Muscle layer of duodenum (tissue), 2 donors: ENCODE data around the gene PPFIA1.

Source experiments
- H3K27ac ChIP-seq: one replicate; pipeline ENCODE4 v1.7.0; 2013; ENCODE audit warnings: mild to moderate bottlenecking, low read length
- H3K27me3 ChIP-seq: one replicate; pipeline ENCODE4 v1.7.0; 2013; ENCODE audit warnings: low read depth, mild to moderate bottlenecking, control low read depth, low read length
- H3K36me3 ChIP-seq, 2 donors: one replicate each; pipeline ENCODE4 v1.7.0; 2013; ENCODE audit warnings: low read length in 2 of 2, control low read depth in 1 of 2, mild to moderate bottlenecking in 1 of 2; ENCODE audit not compliant: insufficient read depth in 2 of 2, control insufficient read depth in 1 of 2
- H3K4me1 ChIP-seq, 2 donors: one replicate each; pipeline ENCODE4 v1.7.0; 2013; ENCODE audit warnings: low read length in 2 of 2, mild to moderate bottlenecking in 2 of 2, control low read depth in 1 of 2, moderate library complexity in 1 of 2; ENCODE audit not compliant: insufficient read depth in 2 of 2, control insufficient read depth in 1 of 2
- H3K4me3 ChIP-seq, 2 donors: one replicate each; pipeline ENCODE4 v1.7.0; 2013; ENCODE audit warnings: low read length in 2 of 2, low read depth in 1 of 2, mild to moderate bottlenecking in 1 of 2
- H3K9me3 ChIP-seq, 2 donors: one replicate each; pipeline ENCODE4 v1.7.0; 2013; ENCODE audit warnings: low read length in 2 of 2, control low read depth in 1 of 2, mild to moderate bottlenecking in 1 of 2; ENCODE audit not compliant: control insufficient read depth in 1 of 2
- donor health status: healthy.

The PPFIA1 gene

DNA sequence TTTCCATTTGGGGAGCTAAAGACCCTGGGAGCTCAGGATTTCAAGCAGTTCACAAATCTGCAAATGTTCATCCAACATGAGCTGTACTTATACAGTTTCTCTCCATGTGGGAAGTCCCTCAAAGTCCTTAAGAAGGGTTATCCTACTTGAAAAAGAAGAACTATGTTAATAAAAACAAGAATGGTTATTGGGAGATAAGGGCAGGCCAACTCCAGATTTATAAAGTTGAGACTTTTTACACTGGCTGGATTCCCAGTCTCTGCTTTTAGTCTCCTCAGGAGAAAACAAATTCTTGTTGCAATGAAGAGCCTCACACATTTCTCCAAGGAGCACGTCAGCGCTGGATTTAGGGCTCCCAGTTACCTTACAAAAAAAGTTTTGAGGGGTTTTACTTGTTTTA, 93.7 kb downstream of the PPFIA1 start:
- Histone ChIP-seq H3K27me3 (no peaks in the 10 kb centered on the region), H3K4me3 (no peak overlapping the region), H3K4me1 (no peaks in the 10 kb centered on the region), H3K36me3 (peaks cover 36 to 61% of the 10 kb centered on the region in 2 donors), H3K27ac (no peak overlapping the region), H3K9me3 (no peaks in the 10 kb centered on the region)

DNA sequence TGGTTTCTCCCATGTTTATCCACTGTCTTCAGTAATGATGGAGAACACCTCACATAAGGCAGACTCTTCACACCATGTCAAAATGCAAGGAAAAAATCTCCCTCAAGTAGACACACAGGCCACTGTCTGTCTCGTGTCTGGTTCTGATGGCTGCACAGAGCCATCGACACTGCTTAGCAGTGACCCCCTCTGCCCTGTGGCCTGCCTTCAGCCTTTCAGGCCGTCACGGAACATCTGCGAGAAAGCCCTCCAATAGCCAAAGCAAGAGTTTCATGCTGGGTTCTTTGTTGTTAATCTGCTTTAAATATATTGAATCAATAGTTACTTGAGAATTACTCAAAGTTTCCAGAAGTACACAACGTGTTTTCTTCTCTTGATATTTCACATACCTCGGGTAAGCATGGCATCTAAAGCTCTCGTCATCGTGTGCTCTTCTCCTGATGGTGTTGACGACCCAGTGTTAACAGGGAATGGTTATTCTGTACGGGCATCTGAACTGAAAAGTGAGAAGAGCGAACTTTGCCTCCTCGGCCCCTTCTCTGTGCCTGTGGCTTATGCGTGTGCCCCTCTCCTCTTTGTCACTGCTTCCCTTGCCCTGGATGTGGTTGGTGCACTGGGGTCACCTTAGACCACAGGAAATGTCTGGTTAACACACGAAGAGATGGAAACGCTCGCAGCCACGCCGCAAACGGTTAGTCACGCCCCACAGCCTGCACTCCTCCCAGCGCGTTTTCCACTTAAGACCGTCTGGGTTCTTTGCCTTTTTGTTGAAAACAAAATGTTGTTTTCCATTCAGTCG, 94.5 kb downstream of the PPFIA1 start:
- Histone ChIP-seq H3K4me3 (no peak overlapping the region), H3K4me1 (no peaks in the 10 kb centered on the region), H3K27me3 (no peaks in the 10 kb centered on the region), H3K9me3 (no peaks in the 10 kb centered on the region), H3K27ac (no peak overlapping the region), H3K36me3 (peaks cover 36 to 54% of the 10 kb centered on the region in 2 donors)

DNA sequence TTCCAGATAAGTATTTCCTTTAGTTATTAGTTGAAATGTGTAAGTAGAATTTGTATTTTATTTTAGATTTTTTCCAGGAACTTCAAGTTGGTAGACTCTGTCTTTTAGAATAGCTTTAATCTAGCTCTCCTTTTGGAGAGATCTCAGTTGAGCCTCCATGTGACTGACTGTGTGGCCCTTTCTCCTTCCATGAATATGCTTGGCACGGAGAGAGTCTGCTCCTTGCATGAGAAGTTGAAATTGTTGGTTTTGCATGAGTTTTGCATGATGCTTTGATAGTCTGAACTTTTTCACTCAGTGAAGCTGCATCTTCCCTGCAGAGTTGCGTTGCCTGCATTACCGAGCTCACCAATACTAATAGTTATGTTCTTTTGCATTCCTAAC, 95.0 kb downstream of the PPFIA1 start:
- no peaks in the 10 kb centered on the region for H3K27me3 ChIP-seq
- H3K4me1 ChIP-seq: no peaks in the 10 kb centered on the region
- H3K4me3 ChIP-seq: no peak overlapping the region
- peaks cover 36 to 54% of the 10 kb centered on the region in 2 donors for H3K36me3 ChIP-seq
- no peaks in the 10 kb centered on the region for H3K9me3 ChIP-seq
- H3K27ac ChIP-seq: no peak overlapping the region

DNA sequence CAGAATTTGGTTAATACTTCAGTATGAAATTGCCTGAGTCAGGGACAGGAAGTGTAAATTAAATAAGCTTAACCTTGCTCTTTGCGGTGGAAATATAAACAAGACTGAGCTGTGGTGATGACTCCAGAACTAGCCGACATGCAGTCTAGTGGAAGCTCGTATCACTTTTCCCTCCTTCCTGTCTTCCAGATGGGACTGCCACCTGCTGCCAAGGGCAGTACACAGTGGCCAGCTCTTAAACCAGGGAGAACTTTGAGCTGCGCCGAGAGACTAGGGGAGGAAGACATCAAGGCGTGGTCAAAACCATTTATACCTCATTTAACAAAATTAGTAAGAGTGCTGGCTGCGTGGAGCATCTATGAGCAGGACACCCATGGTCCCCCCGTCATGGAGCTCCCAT, 96.6 kb downstream of the PPFIA1 start:
- Histone ChIP-seq H3K27ac (no peak overlapping the region), H3K27me3 (no peaks in the 10 kb centered on the region), H3K4me3 (no peak overlapping the region), H3K9me3 (no peaks in the 10 kb centered on the region), H3K4me1 (no peaks in the 10 kb centered on the region), H3K36me3 (peaks cover 34 to 46% of the 10 kb centered on the region in 2 donors)

DNA sequence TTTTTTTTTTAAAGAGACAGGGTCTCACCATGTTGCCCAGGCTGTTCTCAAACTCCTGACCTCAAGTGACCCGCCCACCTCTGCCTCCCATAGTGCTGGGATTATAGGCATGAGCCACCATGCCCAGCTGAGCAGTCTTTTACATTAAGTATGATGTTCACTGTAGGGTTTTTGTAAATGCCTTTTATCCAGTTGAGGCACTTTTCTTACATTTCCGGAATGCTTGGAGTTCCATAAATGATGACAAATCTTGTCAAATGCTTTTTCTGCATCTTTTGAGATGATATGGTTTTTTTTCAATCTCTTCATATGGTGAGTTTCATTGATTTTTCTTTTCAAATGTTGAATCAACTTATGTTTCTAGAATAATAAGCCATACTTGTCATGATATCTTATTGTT, 98.5 kb downstream of the PPFIA1 start:
- Histone ChIP-seq H3K36me3 (peaks cover 39 to 48% of the 10 kb centered on the region in 2 donors), H3K27ac (no peak overlapping the region), H3K27me3 (no peaks in the 10 kb centered on the region), H3K9me3 (no peaks in the 10 kb centered on the region), H3K4me1 (no peaks in the 10 kb centered on the region), H3K4me3 (no peak overlapping the region)

DNA sequence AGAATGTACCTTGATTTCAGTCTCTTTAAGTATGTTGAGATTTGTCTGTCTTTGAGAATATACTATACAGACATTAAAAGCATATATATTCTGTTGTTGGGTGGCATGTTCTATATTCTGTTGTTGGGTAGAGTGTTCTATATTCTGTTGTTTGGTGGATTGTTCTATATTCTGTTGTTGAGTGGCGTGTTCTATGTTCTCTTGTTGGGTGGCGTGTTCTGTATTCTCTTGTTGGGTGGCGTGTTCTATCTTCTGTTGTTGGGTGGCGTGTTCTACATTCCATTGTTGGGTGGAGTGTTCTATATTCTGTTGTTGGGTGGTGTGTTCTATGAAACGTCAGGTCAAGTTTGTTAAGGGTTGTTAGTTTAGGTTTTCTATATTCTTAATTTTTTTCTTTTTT, 100.8 kb downstream of the PPFIA1 start:
- Histone ChIP-seq H3K27me3 (no peaks in the 10 kb centered on the region), H3K36me3 (peaks cover 33 to 46% of the 10 kb centered on the region in 2 donors), H3K4me3 (no peak overlapping the region), H3K4me1 (no peaks in the 10 kb centered on the region), H3K27ac (no peak overlapping the region), H3K9me3 (no peaks in the 10 kb centered on the region)

DNA sequence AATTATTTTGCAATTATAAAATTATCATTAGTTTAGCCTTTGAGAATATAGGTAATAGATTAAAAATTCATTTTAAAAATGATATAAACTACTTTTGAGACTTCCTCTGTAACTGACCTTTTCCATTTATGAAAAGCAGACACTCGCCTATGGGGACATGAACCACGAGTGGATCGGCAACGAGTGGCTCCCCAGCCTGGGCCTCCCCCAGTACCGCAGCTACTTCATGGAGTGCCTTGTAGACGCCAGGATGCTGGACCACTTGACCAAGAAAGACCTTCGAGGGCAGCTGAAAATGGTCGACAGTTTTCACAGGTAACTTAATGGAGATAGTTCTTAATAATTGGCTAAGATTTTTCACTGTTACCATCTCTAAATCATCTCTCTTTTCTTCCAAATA, 101.6 kb downstream of the PPFIA1 start:
- Histone ChIP-seq H3K27me3 (no peaks in the 10 kb centered on the region), H3K9me3 (no peaks in the 10 kb centered on the region), H3K27ac (no peak overlapping the region), H3K4me3 (no peak overlapping the region), H3K4me1 (no peaks in the 10 kb centered on the region), H3K36me3 (peaks cover 29 to 50% of the 10 kb centered on the region in 2 donors)

DNA sequence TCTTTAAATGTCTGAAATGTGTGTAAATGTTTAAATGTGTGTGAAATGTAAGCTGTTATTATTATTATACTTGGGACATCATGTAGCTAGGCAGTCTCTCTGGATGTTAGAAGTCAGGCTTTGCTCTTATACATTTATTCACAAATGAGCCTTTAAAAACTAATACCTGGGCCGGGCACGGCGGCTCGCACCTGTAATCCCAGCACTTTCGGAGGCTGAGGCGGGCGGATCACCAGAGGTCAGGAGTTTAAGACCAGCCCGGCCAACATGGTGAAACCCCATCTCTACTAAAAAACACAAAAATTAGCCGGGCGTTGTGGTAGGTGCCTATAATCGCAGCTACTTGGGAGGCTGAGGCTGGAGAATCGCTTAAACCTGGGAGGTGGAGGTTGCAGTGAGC, 106.1 kb downstream of the PPFIA1 start:
- Histone ChIP-seq H3K27me3 (no peaks in the 10 kb centered on the region), H3K4me1 (peaks cover 0 to 2% of the 10 kb centered on the region in 2 donors), H3K27ac (no peak overlapping the region), H3K9me3 (no peaks in the 10 kb centered on the region), H3K36me3 (peaks cover 37 to 66% of the 10 kb centered on the region in 2 donors), H3K4me3 (no peak overlapping the region)

DNA sequence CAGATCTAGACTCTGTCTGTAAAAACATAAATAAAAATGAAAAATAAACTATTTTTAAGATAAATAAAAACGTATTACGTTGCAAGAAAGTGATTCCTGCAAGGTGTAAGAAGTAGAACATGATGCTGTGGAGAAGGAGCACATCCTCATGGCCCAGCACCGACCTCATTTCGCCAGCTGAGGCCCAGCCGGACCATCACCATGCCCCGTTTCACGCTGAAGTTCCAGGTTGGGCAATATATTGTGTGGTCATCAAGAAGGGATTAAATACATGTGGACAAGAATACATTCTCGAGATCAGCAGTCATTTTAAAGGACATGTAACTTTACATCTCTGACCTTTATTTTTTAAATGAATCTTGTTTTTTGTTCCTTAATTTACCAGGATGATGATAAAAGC, 107.2 kb downstream of the PPFIA1 start:
- Histone ChIP-seq H3K9me3 (no peaks in the 10 kb centered on the region), H3K4me1 (peaks cover 0 to 12% of the 10 kb centered on the region in 2 donors), H3K27me3 (no peaks in the 10 kb centered on the region), H3K27ac (no peak overlapping the region), H3K4me3 (no peak overlapping the region), H3K36me3 (peaks cover 33 to 63% of the 10 kb centered on the region in 2 donors)

DNA sequence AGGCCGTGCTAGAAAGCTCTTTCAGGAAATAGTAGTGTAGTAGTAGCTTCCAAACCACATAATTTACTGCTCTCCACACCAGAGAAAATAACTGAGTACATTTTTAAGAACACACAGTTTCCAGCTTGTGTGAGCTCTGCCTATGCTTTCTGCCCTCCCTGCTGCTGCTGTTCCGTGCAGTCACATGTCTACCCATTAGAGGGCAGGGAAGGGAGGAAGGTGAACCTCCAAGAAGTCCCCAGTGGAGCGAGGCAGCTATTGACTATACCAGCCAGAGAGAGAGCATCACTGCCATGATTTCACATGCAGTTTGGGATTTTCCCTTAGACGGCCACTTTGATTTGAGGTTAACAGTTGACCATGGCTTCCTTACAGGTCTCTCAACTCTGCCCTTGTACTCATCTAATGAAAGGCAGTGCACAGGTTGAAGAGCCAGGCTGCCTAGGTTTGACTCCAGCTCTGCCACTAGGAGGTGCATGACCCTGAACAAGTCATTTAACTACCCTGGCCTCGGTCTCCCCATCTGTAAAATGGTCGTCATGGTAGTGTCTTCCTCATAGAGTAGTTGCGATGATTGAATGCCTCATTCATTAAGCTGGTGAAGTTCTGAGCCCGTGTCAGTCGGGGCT, 108.1 kb downstream of the PPFIA1 start:
- Histone ChIP-seq H3K4me1 (peaks cover 0 to 19% of the 10 kb centered on the region in 2 donors), H3K27me3 (no peaks in the 10 kb centered on the region), H3K36me3 (peaks cover 27 to 55% of the 10 kb centered on the region in 2 donors), H3K27ac (no peak overlapping the region), H3K4me3 (no peak overlapping the region), H3K9me3 (no peaks in the 10 kb centered on the region)

DNA sequence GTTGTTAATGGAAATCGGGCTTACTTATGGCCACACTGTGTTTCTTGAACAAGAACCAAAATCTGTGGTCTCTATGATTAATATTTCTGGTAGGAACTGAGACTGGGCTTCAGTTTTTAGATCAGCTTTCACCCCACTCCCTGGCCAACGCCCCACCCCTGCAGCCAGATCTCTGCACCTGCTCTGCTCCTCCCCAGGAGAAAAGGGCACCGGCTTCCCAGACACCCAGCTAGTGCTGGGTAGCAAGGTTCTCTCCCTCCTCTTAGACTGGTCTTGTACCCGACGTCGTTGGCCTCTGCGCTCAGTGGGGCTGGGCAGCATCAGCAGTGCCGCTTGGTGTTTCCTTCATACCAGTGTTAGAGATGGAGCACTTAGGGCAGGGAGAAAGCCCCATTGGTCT, 110.9 kb downstream of the PPFIA1 start:
- no peaks in the 10 kb centered on the region for H3K9me3 ChIP-seq
- H3K27ac ChIP-seq: no peak overlapping the region
- peaks cover 0 to 31% of the 10 kb centered on the region in 2 donors for H3K4me1 ChIP-seq
- H3K4me3 ChIP-seq: no peak overlapping the region
- H3K27me3 ChIP-seq: no peaks in the 10 kb centered on the region
- H3K36me3 ChIP-seq: peaks cover 15 to 42% of the 10 kb centered on the region in 2 donors
